ENCODE data around the gene ANKMY1.

DNA sequence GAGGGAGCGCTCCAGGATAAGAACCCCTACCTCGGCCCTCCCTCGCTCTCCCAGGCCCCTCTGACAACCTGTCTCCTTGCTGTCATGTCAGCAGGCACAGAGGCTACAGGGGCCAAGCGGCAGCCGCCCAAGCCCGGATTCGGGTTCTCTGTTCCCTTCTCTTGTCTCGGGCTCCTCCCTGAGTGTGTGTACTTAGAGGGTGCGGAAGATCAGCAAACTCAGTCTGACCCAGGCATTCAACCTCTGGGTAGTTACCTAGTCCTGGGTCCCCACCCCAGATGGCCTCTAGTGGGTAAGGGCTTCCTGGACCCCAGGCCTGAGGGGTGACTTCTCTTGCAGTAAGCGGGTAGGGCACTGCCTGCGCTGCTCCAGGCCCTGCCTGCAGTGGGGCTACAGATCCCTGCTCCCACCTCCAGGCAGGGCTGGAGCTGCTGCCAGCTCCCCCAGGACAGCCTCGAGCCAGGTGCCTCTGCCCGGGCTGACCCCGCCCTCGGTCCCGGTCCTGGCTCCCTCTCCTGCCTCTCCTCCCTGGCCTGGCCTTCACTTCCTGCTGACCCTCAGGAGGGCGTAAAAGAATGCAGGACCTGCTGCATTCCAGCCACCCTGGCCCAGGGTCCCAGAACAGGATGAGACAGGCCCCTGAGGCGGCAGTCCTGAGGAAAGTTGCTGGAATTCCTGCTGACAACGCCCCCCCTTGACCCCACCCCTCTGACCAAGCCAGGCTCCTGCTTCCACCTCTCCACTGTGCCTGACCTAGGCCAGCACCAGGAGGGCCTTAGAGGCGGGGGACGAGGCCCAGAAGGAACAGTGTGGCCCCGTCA, 100.4 kb downstream of the ANKMY1 start:
- TF ChIP-seq CTCF (IDR thresholded peaks at IDR 0.05; ENCODE audit: insufficient read depth, low read length, poor library complexity, severe bottlenecking): no peak
- TF ChIP-seq EZH2phosphoT487 (conservative IDR thresholded peaks at IDR 0.05; ENCODE audit: low read length): no peak

Data from SU-DHL-6 (cell line).